ENCODE results near the gene C14orf180. TPM values are rescaled to one million over a fixed set of nuclear protein-coding genes. Genes with fewer than 3 reads are reported as not detected.
A peak's percentile ranks its signal among the peaks of the same experiment; 100 is the strongest.
"Not testable (repeated sequence)": the region's sequence is repeated elsewhere in the genome, so short reads cannot be mapped to it uniquely, and the experiment has no call there.

Gene C14orf180
- total RNA-seq, 1 experiment from 2014 or later = not detected

GRCh38 chr14:104611881-104612280 lies 32.3 kb downstream of the C14orf180 start:
- DNase-seq (ENCODE audit: low spot score) = no peak

- no peak for DNase-seq (ENCODE audit: low spot score)
These were observed 34.7 kb downstream of the C14orf180 start for GRCh38 chr14:104614126-104614812.

- DNase-seq (ENCODE audit: low spot score) = no peak
These were observed 45.4 kb downstream of the C14orf180 start for GRCh38 chr14:104624939-104625338.

GRCh38 chr14:104632781-104633180 lies 53.2 kb downstream of the C14orf180 start:
- DNase-seq (ENCODE audit: low spot score) = no peak

GRCh38 chr14:104633276-104634137 lies 53.9 kb downstream of the C14orf180 start:
- DNase-seq (ENCODE audit: low spot score) = no peak

GRCh38 chr14:104634138-104634760 lies 54.7 kb downstream of the C14orf180 start:
- DNase-seq (ENCODE audit: low spot score) = no peak

GRCh38 chr14:104634886-104635570 lies 55.5 kb downstream of the C14orf180 start:
- peak; percentile 10 for DNase-seq (ENCODE audit: low spot score)

- DNase-seq (ENCODE audit: low spot score) = no peak
These were observed 56.2 kb downstream of the C14orf180 start for GRCh38 chr14:104635717-104636116.

- DNase-seq (ENCODE audit: low spot score) = no peak
These were observed 56.6 kb downstream of the C14orf180 start for GRCh38 chr14:104636131-104636530.

GRCh38 chr14:104636846-104637545 lies 57.4 kb downstream of the C14orf180 start:
- DNase-seq (ENCODE audit: low spot score) = not testable (repeated sequence)

GRCh38 chr14:104637546-104638003 lies 58.0 kb downstream of the C14orf180 start:
- DNase-seq (ENCODE audit: low spot score) = peak; percentile 38

- no peak for DNase-seq (ENCODE audit: low spot score)
These were observed 58.6 kb downstream of the C14orf180 start for GRCh38 chr14:104638190-104638589.

GRCh38 chr14:104638927-104639450 lies 59.4 kb downstream of the C14orf180 start:
- DNase-seq (ENCODE audit: low spot score) = no peak

GRCh38 chr14:104639471-104639870 lies 59.9 kb downstream of the C14orf180 start:
- DNase-seq (ENCODE audit: low spot score) = no peak

Other genes starting within 250 kb of the C14orf180 start
- gene TMEM179, start 25.0 kb downstream of the C14orf180 start, total RNA-seq (2014; rRNA removed; shearing (Covaris generic)) = 0.43 TPM in 1 of 2 replicates, not detected in the other
- gene INF2, start 109.9 kb downstream of the C14orf180 start, total RNA-seq (2014; rRNA removed; shearing (Covaris generic)) = 93.1 and 98.0 TPM in 2 replicates
- 3.4 and 3.7 TPM in 2 replicates for gene ADSS1, start 144.5 kb downstream of the C14orf180 start, total RNA-seq (2014; rRNA removed; shearing (Covaris generic))
- 187 and 210 TPM in 2 replicates for gene SIVA1, start 173.4 kb downstream of the C14orf180 start, total RNA-seq (2014; rRNA removed; shearing (Covaris generic))
- gene AKT1, start 216.0 kb downstream of the C14orf180 start, total RNA-seq (2014; rRNA removed; shearing (Covaris generic)) = 105 and 107 TPM in 2 replicates
- gene ZBTB42, start 221.3 kb downstream of the C14orf180 start, total RNA-seq (2014; rRNA removed; shearing (Covaris generic)) = 2.0 and 4.0 TPM in 2 replicates